HepG2 (cell line): ENCODE measurements around the gene MRPL2. TPM values are rescaled to one million over a fixed set of nuclear protein-coding genes. Genes with fewer than 3 reads are reported as not detected.

Experiments used
- ATAC-seq: fragments of 200-7000 bp; cut with Tn5 transposase; 3 replicates; pipeline ENCODE4 v1.9.1; 2020; ENCODE audit warnings: mild to moderate bottlenecking, moderate library complexity
- BruUV-seq: library from RNA; stranded (reverse); fragments of 400-500 nt; replicated peaks from 2 replicates; lab custom pipeline; 2021; lab: Mats Ljungman, UMichigan
- CTCF ChIA-PET: fragments of 300-600 bp; formaldehyde crosslinking; extraction: SDS; loops from one replicate; lab custom pipeline; 2021; ENCODE audit warnings: low total read pairs, inconsistent platforms, low intra/inter-chr PET ratio; lab: Yijun Ruan, JAX
- POLR2A ChIA-PET: fragments of 350-600 bp; sonication (Branson Sonifier 250); formaldehyde crosslinking; loops from one replicate; lab custom pipeline; 2020; ENCODE audit warnings: antibody characterized with exemption, inconsistent platforms; lab: Yijun Ruan, JAX
- DNase-seq: peaks from one replicate; pipeline ENCODE4 v3.0.0-alpha.2; 2015; ENCODE audit warnings: low spot score
- FAIRE-seq: peaks from 3 replicates; lab custom pipeline; 2011; peaks lifted over from hg19 to GRCh38; lab: Jason Lieb, UNC
- H2AFZ ChIP-seq: one replicate; pipeline ENCODE4 v1.6.1; 2011; ENCODE audit warnings: low read length, inconsistent platforms
- H3K27ac ChIP-seq: fragments of 300-600 bp; 3 replicates; pipeline ENCODE4 v1.8.0; 2011; ENCODE audit warnings: mixed run types, mild to moderate bottlenecking, mixed read lengths, low read length, inconsistent platforms; ENCODE audit not compliant: insufficient read depth; ENCODE audit errors: extremely low read length
- H3K27me3 ChIP-seq, 2 experiments: fragments of 200-600 bp in 1 of 2; 2 replicates in 1 of 2; 3 replicates in 1 of 2; pipeline versions ENCODE4 v1.6.0 to v1.8.0; 2011; ENCODE audit warnings: low read length in 2 of 2, mild to moderate bottlenecking in 2 of 2, moderate library complexity in 2 of 2, inconsistent platforms in 1 of 2; ENCODE audit not compliant: insufficient read depth in 2 of 2, control insufficient read depth in 1 of 2
- H3K36me3 ChIP-seq, 2 experiments: fragments of 200-600 bp in 1 of 2; replicated peaks in 1 of 2; 2 replicates in 1 of 2; 3 replicates in 1 of 2; pipeline versions ENCODE4 v1.5.1 to v1.8.0; 2011; ENCODE audit warnings: low read length in 2 of 2, inconsistent platforms in 1 of 2; ENCODE audit not compliant: insufficient read depth in 2 of 2, control insufficient read depth in 1 of 2
- H3K4me1 ChIP-seq: 2 replicates; pipeline ENCODE4 v1.5.1; 2012; ENCODE audit warnings: low read length, inconsistent platforms; ENCODE audit not compliant: insufficient read depth
- H3K4me2 ChIP-seq: 2 replicates; pipeline ENCODE4 v1.6.0; 2011; ENCODE audit warnings: low read depth, low read length, inconsistent platforms
- H3K4me3 ChIP-seq, 3 experiments: fragments of 200-600 bp in 1 of 3; sonication (generic), shearing (Covaris generic) in 1 of 3; replicated peaks in 1 of 3; 2 replicates each; pipeline ENCODE4 v1.5.1; 2011 to 2016; ENCODE audit warnings: low read length in 3 of 3, inconsistent platforms in 2 of 3, low read depth in 2 of 3, mild to moderate bottlenecking in 2 of 3, control low read depth in 1 of 3, mixed read lengths in 1 of 3; ENCODE audit not compliant: insufficient read depth in 1 of 3
- H3K79me2 ChIP-seq: one replicate; pipeline ENCODE4 v1.6.1; 2011; ENCODE audit warnings: low read length, inconsistent platforms; ENCODE audit not compliant: insufficient read depth
- H3K9ac ChIP-seq: 2 replicates; pipeline ENCODE4 v1.6.0; 2011; ENCODE audit warnings: mild to moderate bottlenecking, low read depth, low read length, inconsistent platforms; ENCODE audit not compliant: insufficient read depth
- H3K9me3 ChIP-seq: 2 replicates; pipeline ENCODE4 v1.5.1; 2012; ENCODE audit warnings: mild to moderate bottlenecking, low read length
- H4K20me1 ChIP-seq: 2 replicates; pipeline ENCODE4 v1.6.0; 2011; ENCODE audit warnings: inconsistent platforms, mild to moderate bottlenecking, low read length, moderate library complexity; ENCODE audit not compliant: insufficient read depth
- CCDC6 ChIP-seq: sonication (generic); formaldehyde crosslinking; IDR thresholded peaks from 2 replicates; pipeline ENCODE4 v1.8.1; 2022; ENCODE audit warnings: mild to moderate bottlenecking, missing genetic modification reagents, moderate library complexity
- GATA4 ChIP-seq: sonication (generic); IDR thresholded peaks from 2 replicates; pipeline ENCODE4 v1.6.1; 2016; ENCODE audit warnings: antibody characterized with exemption, low read depth, borderline replicate concordance
- HOXA9 ChIP-seq: sonication (generic); formaldehyde crosslinking; IDR thresholded peaks from 2 replicates; pipeline ENCODE4 v1.8.1; 2022; ENCODE audit warnings: missing genetic modification reagents, mild to moderate bottlenecking, moderate library complexity, borderline replicate concordance
- HOXD1 ChIP-seq: sonication (generic); formaldehyde crosslinking; IDR thresholded peaks from 2 replicates; pipeline ENCODE4 v1.5.0; 2020; ENCODE audit warnings: missing genetic modification reagents
- JUND ChIP-seq: sonication (generic); formaldehyde crosslinking; IDR thresholded peaks from 2 replicates; pipeline ENCODE4 v1.8.0; 2022; ENCODE audit warnings: mild to moderate bottlenecking, missing genetic modification reagents
- RORA ChIP-seq: sonication (generic); formaldehyde crosslinking; IDR thresholded peaks from 2 replicates; pipeline ENCODE4 v1.5.0; 2020; ENCODE audit warnings: mild to moderate bottlenecking, missing genetic modification reagents, moderate library complexity
- SIX4 ChIP-seq: sonication (generic); formaldehyde crosslinking; IDR thresholded peaks from 2 replicates; pipeline ENCODE4 v1.4.0; 2020; ENCODE audit warnings: missing genetic modification reagents
- SNAI1 ChIP-seq: sonication (generic); formaldehyde crosslinking; IDR thresholded peaks from 2 replicates; pipeline ENCODE4 v1.5.0; 2020; ENCODE audit warnings: mild to moderate bottlenecking, missing genetic modification reagents, borderline replicate concordance
- YY1 ChIP-seq: IDR thresholded peaks from 2 replicates; pipeline ENCODE4 v1.6.1; 2011; ENCODE audit warnings: low read length, low read depth, moderate library complexity, mild to moderate bottlenecking; ENCODE audit not compliant: insufficient read depth, insufficient replicate concordance
- ZNF138 ChIP-seq: sonication (generic); formaldehyde crosslinking; IDR thresholded peaks from 2 replicates; pipeline ENCODE4 v1.5.0; 2020; ENCODE audit warnings: mild to moderate bottlenecking, low read depth, missing genetic modification reagents
- ZNF256 ChIP-seq: sonication (generic); formaldehyde crosslinking; conservative IDR thresholded peaks from 2 replicates; pipeline ENCODE4 v1.4.0; 2020; ENCODE audit warnings: missing genetic modification reagents
- ZNF329 ChIP-seq: sonication (generic); formaldehyde crosslinking; IDR thresholded peaks from 2 replicates; pipeline ENCODE4 v1.9.0; 2021; ENCODE audit warnings: low read depth, mild to moderate bottlenecking, missing genetic modification reagents
- ZNF775 ChIP-seq: sonication (generic); formaldehyde crosslinking; IDR thresholded peaks from 2 replicates; pipeline ENCODE4 v1.4.0; 2020; ENCODE audit warnings: missing genetic modification reagents, mild to moderate bottlenecking, moderate library complexity, borderline replicate concordance
- WGBS: methylation state at CpG from one replicate; pipeline ENCODE4 v1.1.6; 2017; ENCODE audit warnings: low lambda C conversion rate; 5-methylcytosine and 5-hydroxymethylcytosine counted together
- in situ Hi-C: cut with HindIII; loops from 2 replicates; pipeline ENCODE4 v1.10.0; 2017; ENCODE audit warnings: low pct_unique_long_range_greater_than_20kb; ENCODE audit not compliant: extremely low pct_ligation_motif_present
- intact Hi-C: fragments of 100-400 bp; cut with micrococcal nuclease; formaldehyde crosslinking; loops from one replicate; pipeline ENCODE4 v1.10.0; 2022; ENCODE audit not compliant: unreplicated experiment
- polyA plus RNA-seq, 8 experiments: library from polyadenylated mRNA; depleted of rRNA in 3 of 8; stranded (reverse) in 7 of 8; unstranded in 1 of 8; fragments of >200 nt; fragmentation: Illumina TruSeq in 4 of 8; extraction: Trizol in 4 of 8; gene quantifications; 2 replicates each; pipeline versions ENCODE4 v1.2.1 to v1.2.3, GENCODE V29; 2011 to 2016; ENCODE audit warnings: low read depth in 4 of 8, missing spikeins in 1 of 8, mixed read lengths in 1 of 8; ENCODE audit not compliant: insufficient read depth in 1 of 8
- total RNA-seq, 5 experiments: library from RNA; depleted of rRNA; stranded (reverse); fragments of >200 nt; fragmentation: Illumina TruSeq; extraction: Trizol; gene quantifications; 2 replicates each; pipeline ENCODE4 v1.2.3, GENCODE V29; 2016; ENCODE audit warnings: low read depth in 1 of 5
- TF ChIP-seq, protein P1 (sequence below), 2 experiments: fragments of 450-650 bp in 1 of 2; sonication (generic) in 1 of 2; formaldehyde crosslinking; IDR thresholded peaks; 2 replicates each; pipeline versions ENCODE4 v1.5.0 to v1.8.0; 2020 to 2022; ENCODE audit warnings: mild to moderate bottlenecking in 1 of 2, missing genetic modification reagents in 1 of 2
- TF ChIP-seq, protein P2 (sequence below): sonication (generic); formaldehyde crosslinking; IDR thresholded peaks from 2 replicates; pipeline ENCODE4 v1.4.0; 2020; ENCODE audit warnings: missing genetic modification reagents, borderline replicate concordance

MRPL2 gene
- total and polyA plus RNA-seq, 2 of the 13 experiments (the other 11 are each of a cell fraction or from before 2014, with no cell fraction given), result 56.8 to 65.6 TPM

DNA sequence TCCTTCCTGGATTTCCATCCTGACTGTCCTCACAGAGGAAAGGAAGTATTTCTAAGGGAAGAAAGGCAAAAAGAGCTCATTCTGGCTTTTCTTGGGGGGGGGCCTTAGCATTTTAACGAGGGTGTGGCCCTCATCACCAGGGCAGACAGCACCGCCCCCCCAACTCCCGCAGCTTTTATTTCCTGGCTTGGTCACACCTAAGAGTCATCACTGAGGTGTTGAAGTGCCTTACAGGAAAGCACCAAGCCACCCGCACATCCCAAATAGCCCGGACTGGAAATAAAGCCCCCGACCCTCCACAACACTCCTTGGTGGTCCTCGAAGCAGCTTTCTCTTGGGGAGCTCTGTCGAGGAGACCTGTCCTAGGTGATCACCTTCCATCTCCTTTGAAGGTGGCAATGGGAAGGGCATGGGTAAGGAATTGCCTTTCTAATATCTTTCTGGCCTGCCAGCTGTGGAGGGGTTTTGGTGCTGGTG is 18.1 kb upstream of the MRPL2 start (continued):
- TF ChIP-seq RORA (CRISPR knock-in tag) (no peak), ZNF775 (0 out of 2 replicates have a peak, but pooled peaks have one; percentile 5), SNAI1 (CRISPR knock-in tag) (0 out of 2 replicates have a peak, but pooled peaks have one; percentile 18), HOXD1 (no peak), CCDC6 (CRISPR knock-in tag) (0 out of 2 replicates have a peak, but pooled peaks have one; percentile 22), ZNF138 (CRISPR knock-in tag) (0 out of 2 replicates have a peak, but pooled peaks have one; percentile 4)

- peaks cover 8% of the 10 kb centered on the region; the same call in 1 of the 2 replicates for H4K20me1 ChIP-seq
- peaks cover 50% of the 10 kb centered on the region for H3K4me1 ChIP-seq
- H3K27me3 ChIP-seq, result no peaks in the 10 kb centered on the region; a peak in 1 of 5 replicates
- DNase-seq (peak; percentile 50), ATAC-seq (peak; percentile 57), FAIRE-seq (no peak)
- H3K79me2 ChIP-seq, result peaks cover 49% of the 10 kb centered on the region
- H3K4me3 ChIP-seq, result peak overlapping the region; percentile 99 to 100 (median 100)
- H3K9me3 ChIP-seq, result no peaks in the 10 kb centered on the region
- WGBS, result under 1% methylated on average over 24 of the region's 72 CpGs
- no peak overlapping the region for H2AFZ ChIP-seq
- in situ Hi-C loops, result loop anchor here (5.0 to 10.0 kb wide), 2 partner anchors 48 to 66 kb away; no protein-coding TSS in a partner anchor
- H3K27ac ChIP-seq, result peak overlapping the region; percentile 84
- POLR2A ChIA-PET, result interaction anchor here (0.6 to 4.2 kb wide), 23 partner anchors 12 to 559 kb away, joined by 3 to 103 read pairs (median 4); partner anchors contain the start of genes ABCC10, CUL7, CUL9 and KLC4
- peak overlapping the region; percentile 94 for H3K4me2 ChIP-seq
- TSS peak; percentile 86 for BruUV-seq
- CTCF ChIA-PET, result no interaction called here
- peak overlapping the region; percentile 91 for H3K9ac ChIP-seq
- H3K36me3 ChIP-seq, result peaks cover 5 to 13% of the 10 kb centered on the region in 2 experiments; a peak in 4 of 5 replicates
- intact Hi-C loops, result loop anchor here (2.0 kb wide), 1 partner anchor 18 kb away; the partner anchor contains the start of genes KLC4 and MRPL2
- TF ChIP-seq, protein P1, sequence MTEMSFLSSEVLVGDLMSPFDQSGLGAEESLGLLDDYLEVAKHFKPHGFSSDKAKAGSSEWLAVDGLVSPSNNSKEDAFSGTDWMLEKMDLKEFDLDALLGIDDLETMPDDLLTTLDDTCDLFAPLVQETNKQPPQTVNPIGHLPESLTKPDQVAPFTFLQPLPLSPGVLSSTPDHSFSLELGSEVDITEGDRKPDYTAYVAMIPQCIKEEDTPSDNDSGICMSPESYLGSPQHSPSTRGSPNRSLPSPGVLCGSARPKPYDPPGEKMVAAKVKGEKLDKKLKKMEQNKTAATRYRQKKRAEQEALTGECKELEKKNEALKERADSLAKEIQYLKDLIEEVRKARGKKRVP (CRISPR knock-in tag; IDR thresholded peaks at IDR 0.05), result no peak
- no peak for TF ChIP-seq SIX4 (CRISPR knock-in tag)
- TF ChIP-seq, protein P2, sequence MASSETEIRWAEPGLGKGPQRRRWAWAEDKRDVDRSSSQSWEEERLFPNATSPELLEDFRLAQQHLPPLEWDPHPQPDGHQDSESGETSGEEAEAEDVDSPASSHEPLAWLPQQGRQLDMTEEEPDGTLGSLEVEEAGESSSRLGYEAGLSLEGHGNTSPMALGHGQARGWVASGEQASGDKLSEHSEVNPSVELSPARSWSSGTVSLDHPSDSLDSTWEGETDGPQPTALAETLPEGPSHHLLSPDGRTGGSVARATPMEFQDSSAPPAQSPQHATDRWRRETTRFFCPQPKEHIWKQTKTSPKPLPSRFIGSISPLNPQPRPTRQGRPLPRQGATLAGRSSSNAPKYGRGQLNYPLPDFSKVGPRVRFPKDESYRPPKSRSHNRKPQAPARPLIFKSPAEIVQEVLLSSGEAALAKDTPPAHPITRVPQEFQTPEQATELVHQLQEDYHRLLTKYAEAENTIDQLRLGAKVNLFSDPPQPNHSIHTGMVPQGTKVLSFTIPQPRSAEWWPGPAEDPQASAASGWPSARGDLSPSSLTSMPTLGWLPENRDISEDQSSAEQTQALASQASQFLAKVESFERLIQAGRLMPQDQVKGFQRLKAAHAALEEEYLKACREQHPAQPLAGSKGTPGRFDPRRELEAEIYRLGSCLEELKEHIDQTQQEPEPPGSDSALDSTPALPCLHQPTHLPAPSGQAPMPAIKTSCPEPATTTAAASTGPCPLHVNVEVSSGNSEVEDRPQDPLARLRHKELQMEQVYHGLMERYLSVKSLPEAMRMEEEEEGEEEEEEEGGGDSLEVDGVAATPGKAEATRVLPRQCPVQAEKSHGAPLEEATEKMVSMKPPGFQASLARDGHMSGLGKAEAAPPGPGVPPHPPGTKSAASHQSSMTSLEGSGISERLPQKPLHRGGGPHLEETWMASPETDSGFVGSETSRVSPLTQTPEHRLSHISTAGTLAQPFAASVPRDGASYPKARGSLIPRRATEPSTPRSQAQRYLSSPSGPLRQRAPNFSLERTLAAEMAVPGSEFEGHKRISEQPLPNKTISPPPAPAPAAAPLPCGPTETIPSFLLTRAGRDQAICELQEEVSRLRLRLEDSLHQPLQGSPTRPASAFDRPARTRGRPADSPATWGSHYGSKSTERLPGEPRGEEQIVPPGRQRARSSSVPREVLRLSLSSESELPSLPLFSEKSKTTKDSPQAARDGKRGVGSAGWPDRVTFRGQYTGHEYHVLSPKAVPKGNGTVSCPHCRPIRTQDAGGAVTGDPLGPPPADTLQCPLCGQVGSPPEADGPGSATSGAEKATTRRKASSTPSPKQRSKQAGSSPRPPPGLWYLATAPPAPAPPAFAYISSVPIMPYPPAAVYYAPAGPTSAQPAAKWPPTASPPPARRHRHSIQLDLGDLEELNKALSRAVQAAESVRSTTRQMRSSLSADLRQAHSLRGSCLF (CRISPR knock-in tag), result no peak
- peak; percentile 44; the same call in 1 of the 2 replicates for TF ChIP-seq JUND (CRISPR knock-in tag)
- TF ChIP-seq YY1, result peak; percentile 24
- TF ChIP-seq HOXA9, result no peak
- TF ChIP-seq GATA4, result peak; percentile 12; the same call in 1 of the 2 replicates
- TF ChIP-seq ZNF329, result no peak; the same call in 1 of the 2 replicates
- TF ChIP-seq ZNF256 (CRISPR knock-in tag), result no peak; the same call in 1 of the 2 replicates
Measured at GRCh38 chr6:43076464-43077332, 17.5 kb upstream of the MRPL2 start.
